Osteoblast (primary cell): ENCODE data around the gene SLC9A9. TPM values are rescaled to one million over a fixed set of nuclear protein-coding genes. Genes with fewer than 3 reads are reported as not detected.

Source experiments
- DNase-seq: peaks from one replicate; pipeline ENCODE4 v3.0.0; 2011; ENCODE audit warnings: low spot score, mixed read lengths; ENCODE audit not compliant: insufficient read length; ENCODE audit errors: missing footprints
- H2AFZ ChIP-seq: 2 replicates; pipeline ENCODE4 v1.6.0; 2011; ENCODE audit warnings: mild to moderate bottlenecking, low read length
- H3K27ac ChIP-seq: 2 replicates; pipeline ENCODE4 v1.5.1; 2011; ENCODE audit warnings: mild to moderate bottlenecking, low read depth, low read length, moderate library complexity
- H3K27me3 ChIP-seq: 2 replicates; pipeline ENCODE4 v1.6.0; 2012; ENCODE audit warnings: mild to moderate bottlenecking, control low read depth, inconsistent platforms, low read length, moderate library complexity; ENCODE audit not compliant: insufficient read depth
- H3K36me3 ChIP-seq: 2 replicates; pipeline ENCODE4 v1.5.1; 2011; ENCODE audit warnings: mild to moderate bottlenecking, low read length, control low read depth, moderate library complexity; ENCODE audit not compliant: insufficient read depth
- H3K4me1 ChIP-seq: 2 replicates; pipeline ENCODE4 v1.5.1; 2011; ENCODE audit warnings: mild to moderate bottlenecking, low read length, control low read depth, moderate library complexity; ENCODE audit not compliant: insufficient read depth
- H3K4me2 ChIP-seq: 2 replicates; pipeline ENCODE4 v1.6.0; 2011; ENCODE audit warnings: mild to moderate bottlenecking, low read length; ENCODE audit not compliant: insufficient read depth
- H3K4me3 ChIP-seq: fragments of 200-600 bp; sonication (generic); 3 replicates; pipeline ENCODE4 v1.5.1; 2012; ENCODE audit warnings: mild to moderate bottlenecking, low read length, inconsistent platforms; ENCODE audit not compliant: insufficient read depth
- H3K79me2 ChIP-seq: 2 replicates; pipeline ENCODE4 v1.6.0; 2012; ENCODE audit warnings: mild to moderate bottlenecking, low read length, control low read depth, inconsistent platforms; ENCODE audit not compliant: insufficient read depth
- H3K9me3 ChIP-seq: 2 replicates; pipeline ENCODE4 v1.5.1; 2011; ENCODE audit warnings: low read depth, low read length, control low read depth
- H4K20me1 ChIP-seq: 2 replicates; pipeline ENCODE4 v1.6.0; 2012; ENCODE audit warnings: mild to moderate bottlenecking, low read length, control low read depth; ENCODE audit not compliant: insufficient read depth
- CTCF ChIP-seq: IDR thresholded peaks from 2 replicates; pipeline ENCODE4 v1.5.1; 2011; ENCODE audit warnings: mild to moderate bottlenecking, low read depth, low read length, moderate library complexity; ENCODE audit errors: extremely low read depth
- total RNA-seq: library from RNA; depleted of rRNA; stranded (reverse); fragments of >200 nt; gene quantifications from 2 replicates; pipeline ENCODE4 v1.2.3, GENCODE V29; 2012

SLC9A9 gene
- total RNA-seq, 1 donor: 6.5 TPM

- Histone ChIP-seq H3K4me3 (no peak overlapping the region), H3K27ac (no peak overlapping the region), H3K36me3 (no peaks in the 10 kb centered on the region), H3K27me3 (no peaks in the 10 kb centered on the region), H3K4me1 (peaks cover 14% of the 10 kb centered on the region), H2AFZ (no peak overlapping the region), H3K4me2 (no peak overlapping the region), H4K20me1 (no peaks in the 10 kb centered on the region), H3K79me2 (no peaks in the 10 kb centered on the region), H3K9me3 (no peaks in the 10 kb centered on the region)
- no peak for TF ChIP-seq CTCF
- no peak for DNase-seq
These were observed 317.2 kb downstream of the SLC9A9 start for GRCh38 chr3:143531101-143531500.

- H3K36me3 ChIP-seq: no peaks in the 10 kb centered on the region
- DNase-seq: no peak
- no peaks in the 10 kb centered on the region for H4K20me1 ChIP-seq
- H3K4me3 ChIP-seq: no peak overlapping the region
- H3K4me2 ChIP-seq: no peak overlapping the region
- no peaks in the 10 kb centered on the region for H3K27me3 ChIP-seq
- no peaks in the 10 kb centered on the region for H3K9me3 ChIP-seq
- H3K4me1 ChIP-seq: peaks cover 21% of the 10 kb centered on the region
- no peaks in the 10 kb centered on the region for H3K79me2 ChIP-seq
- H3K27ac ChIP-seq: no peak overlapping the region
- H2AFZ ChIP-seq: no peak overlapping the region
- TF ChIP-seq CTCF: no peak
These were observed 318.5 kb downstream of the SLC9A9 start for GRCh38 chr3:143529798-143530197.

GRCh38 chr3:143529018-143529478, 319.2 kb downstream of the SLC9A9 start:
- TF ChIP-seq CTCF: no peak
- Histone ChIP-seq H3K27me3 (no peaks in the 10 kb centered on the region), H3K9me3 (no peaks in the 10 kb centered on the region), H3K79me2 (no peaks in the 10 kb centered on the region), H3K36me3 (no peaks in the 10 kb centered on the region), H2AFZ (peak overlapping the region; percentile 32), H4K20me1 (no peaks in the 10 kb centered on the region), H3K27ac (no peak overlapping the region), H3K4me3 (peak overlapping the region; percentile 25), H3K4me1 (peaks cover 21% of the 10 kb centered on the region), H3K4me2 (peak overlapping the region; percentile 55)
- DNase-seq: no peak

- H3K36me3 ChIP-seq: no peaks in the 10 kb centered on the region
- H3K4me2 ChIP-seq: no peak overlapping the region
- H2AFZ ChIP-seq: peak overlapping the region; percentile 44
- H3K4me1 ChIP-seq: peaks cover 21% of the 10 kb centered on the region
- no peaks in the 10 kb centered on the region for H3K27me3 ChIP-seq
- H3K9me3 ChIP-seq: no peaks in the 10 kb centered on the region
- no peaks in the 10 kb centered on the region for H4K20me1 ChIP-seq
- no peak overlapping the region for H3K4me3 ChIP-seq
- no peak overlapping the region for H3K27ac ChIP-seq
- no peak for DNase-seq
- H3K79me2 ChIP-seq: no peaks in the 10 kb centered on the region
- no peak for TF ChIP-seq CTCF
These were observed 322.2 kb downstream of the SLC9A9 start for GRCh38 chr3:143526011-143526545.
